K562 (cell line): Measurements from ENCODE around the gene PPTC7.

ENCODE experiments used
- NR1H2 ChIP-seq: sonication (generic); formaldehyde crosslinking; IDR thresholded peaks from 2 replicates; pipeline ENCODE4 v1.4.0; 2020; ENCODE audit warnings: mild to moderate bottlenecking, missing genetic modification reagents
- ZBTB1 ChIP-seq: sonication (generic); formaldehyde crosslinking; IDR thresholded peaks from 2 replicates; pipeline ENCODE4 v1.8.1; 2023; ENCODE audit warnings: missing genetic modification reagents, low read depth, mild to moderate bottlenecking, borderline replicate concordance

GRCh38 chr12:110590059-110590458 is 6.9 kb upstream of the PPTC7 start:
- TF ChIP-seq ZBTB1 (CRISPR knock-in tag) (no peak), NR1H2 (no peak)
